ENCODE data around the gene MST1.

Gene MST1

DNA sequence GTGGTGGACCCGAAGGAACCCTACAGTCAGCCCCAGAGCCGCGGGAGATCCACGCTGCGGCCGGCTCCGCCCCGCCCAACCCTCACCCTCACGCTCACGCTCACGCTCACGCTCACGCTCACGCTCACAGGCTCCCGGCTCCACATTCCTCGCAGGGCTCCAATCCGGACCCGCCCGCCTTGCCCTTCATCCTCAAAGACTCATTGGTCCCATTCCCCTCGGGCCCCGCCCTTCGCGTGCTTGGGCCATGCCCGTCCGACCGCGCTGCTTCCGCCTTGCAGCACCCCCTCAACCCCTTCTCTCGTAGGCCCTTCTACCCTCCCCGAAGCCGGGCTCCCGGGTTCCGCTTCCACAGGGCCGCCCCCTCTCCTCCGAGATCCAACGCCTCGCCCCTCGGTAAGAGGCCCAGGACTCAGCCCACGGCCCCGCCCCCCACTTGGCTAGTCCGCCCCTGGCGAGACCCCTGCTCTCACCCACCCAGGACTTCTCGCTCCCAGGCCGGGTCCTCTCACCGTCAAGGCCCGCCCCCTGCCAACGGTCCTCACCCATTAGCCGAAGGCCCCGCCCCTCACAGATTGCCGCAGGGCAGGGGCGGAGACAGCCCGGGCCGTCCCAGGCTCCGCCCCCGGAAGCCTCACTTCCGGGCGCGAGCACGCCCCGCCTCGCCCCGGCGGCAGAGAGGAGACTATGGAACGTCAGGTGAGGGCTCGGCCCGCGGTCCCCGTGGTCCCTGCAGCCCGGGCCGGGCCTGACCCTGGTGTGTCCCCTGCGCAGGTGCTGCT lies 15.4 kb downstream of the MST1 start, which contains the start of gene APEH:
APEH (plus strand) TSS at position 637 of the 782 bp plus-strand sequence; CDS start at position 688, 51 bp downstream.
- no peak for DNase-seq

DNA sequence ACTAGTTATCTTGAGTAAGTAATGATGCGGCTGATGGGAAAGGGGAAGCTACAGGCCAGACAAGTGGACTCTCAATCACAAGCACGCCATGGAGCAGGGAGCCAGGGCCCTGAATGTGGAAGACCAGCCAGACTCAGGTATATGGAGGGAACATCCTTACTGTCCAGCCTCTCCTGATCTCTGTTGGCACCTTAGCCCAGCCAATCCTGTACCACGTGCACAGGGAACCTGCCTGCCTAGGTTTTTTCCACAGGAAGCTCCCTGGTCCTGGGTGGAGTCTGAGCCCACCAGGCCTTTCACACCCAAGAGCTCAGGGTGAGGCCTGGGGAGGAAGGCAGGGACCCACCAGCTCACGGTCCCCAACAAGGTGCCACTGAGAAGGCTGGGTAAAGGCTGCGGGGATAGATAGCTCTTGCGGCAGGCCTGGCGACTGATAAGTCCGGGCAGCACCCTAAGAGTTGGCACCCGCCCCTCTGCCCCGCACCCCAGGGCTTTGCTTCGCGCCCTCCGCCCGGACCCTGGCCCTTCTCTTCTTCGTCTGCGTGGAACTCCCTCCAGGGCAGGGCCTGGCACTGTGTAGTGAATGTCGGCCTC lies 16.1 kb downstream of the MST1 start:
- DNase-seq = no peak

DNA sequence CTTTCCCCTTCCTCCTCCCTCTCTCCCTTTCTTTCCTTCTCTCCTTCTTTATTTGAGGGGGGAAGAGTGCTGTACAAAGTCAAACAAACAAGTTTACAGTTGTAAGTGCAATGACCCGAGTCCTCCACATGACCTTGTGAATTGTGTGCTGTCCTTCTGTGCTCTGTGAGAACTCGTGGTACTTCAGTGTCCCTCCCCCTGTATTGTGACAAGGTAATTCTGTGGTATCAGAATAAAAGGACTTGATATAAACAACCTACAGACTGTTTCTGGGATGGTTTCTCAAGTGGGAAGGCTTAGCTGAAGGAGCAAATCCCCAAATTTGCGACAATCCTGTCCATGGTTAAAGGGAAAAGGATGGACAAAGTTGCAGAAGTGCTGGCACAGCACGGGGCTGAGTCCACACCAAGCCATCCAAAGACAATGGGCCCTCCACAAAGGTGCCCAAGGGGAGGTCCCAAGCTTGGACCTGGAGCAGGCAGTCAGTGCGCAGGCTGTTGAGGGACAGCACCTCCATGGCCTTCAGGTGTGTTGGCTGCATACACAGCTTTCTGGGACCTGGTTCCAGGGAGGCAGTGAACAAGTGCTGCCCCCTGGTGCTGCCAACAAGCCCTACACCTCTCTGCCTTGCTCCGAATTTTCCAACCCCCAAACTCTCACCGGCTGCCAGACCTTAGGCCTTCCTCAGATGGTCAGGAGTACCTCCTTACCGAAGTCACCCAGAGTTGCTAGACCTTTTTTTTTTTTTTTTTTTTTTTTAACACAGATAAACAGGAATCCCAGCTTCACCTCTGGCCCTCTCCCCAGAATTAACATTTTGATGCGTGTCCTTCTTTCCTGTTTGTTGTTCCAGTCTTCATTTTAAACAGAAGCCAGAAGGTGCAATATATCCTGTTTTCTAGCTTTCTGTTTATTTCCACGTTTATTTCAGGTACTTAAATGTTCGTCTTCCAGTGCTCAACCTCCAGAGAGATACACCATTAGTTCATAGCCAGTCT lies 17.7 kb downstream of the MST1 start:
- DNase-seq = no peak

DNA sequence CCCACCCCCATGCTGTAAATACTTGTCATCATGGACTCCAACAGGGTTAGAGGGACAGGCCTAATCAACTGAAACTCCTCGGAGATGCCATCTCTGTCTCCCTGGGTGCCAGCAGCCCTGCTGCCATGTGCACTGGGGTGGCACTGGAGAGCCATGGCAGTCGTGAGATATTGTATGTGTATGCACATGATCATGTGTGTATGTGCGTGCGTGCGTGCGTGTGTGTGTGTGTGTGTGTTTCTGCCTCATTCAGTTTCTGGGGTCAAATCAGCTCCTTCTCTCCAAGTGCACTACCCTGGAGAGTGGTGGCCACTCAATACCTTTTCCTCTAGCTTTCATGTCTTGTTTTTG lies 18.4 kb downstream of the MST1 start:
- no peak for DNase-seq

DNA sequence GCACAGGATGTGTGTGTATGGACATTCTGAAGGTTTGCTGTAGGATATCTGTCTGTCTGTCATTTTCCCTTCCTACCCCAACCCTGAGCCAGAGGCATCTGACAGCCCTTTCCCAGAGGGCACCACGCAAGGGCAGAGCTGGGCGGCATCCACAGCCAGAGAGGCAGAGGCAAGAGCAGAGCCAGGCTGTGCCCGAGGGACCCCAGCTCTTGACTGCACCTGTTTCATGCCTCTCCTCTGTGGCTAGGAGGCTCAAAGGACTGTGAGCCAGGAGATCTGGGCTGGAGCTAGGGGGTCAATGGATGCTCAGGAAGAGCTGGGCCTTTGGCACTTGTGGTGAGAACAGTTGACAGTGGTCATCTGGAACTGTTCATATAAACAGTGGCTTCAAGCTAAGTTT lies 19.9 kb downstream of the MST1 start:
- no peak for DNase-seq

DNA sequence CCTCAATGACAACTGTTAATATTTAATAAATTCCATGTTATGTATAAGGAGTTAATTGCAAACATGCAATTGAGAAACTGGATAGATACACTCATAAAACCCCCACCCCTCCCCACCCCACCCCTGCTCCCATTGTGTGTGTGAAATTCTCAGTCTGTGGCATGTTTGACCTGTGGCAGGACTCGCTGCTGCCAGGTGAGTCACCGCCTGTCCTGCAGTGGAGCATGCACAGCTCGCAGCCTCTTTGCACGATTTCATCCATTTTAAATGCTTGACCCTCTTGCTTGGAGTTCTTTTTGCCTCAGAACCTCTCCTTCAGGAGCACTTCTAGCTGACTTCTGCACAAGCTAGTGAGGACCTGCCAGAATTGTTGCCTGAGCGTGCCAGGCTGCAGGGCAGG lies 20.4 kb downstream of the MST1 start:
- DNase-seq = peak; percentile 90

DNA sequence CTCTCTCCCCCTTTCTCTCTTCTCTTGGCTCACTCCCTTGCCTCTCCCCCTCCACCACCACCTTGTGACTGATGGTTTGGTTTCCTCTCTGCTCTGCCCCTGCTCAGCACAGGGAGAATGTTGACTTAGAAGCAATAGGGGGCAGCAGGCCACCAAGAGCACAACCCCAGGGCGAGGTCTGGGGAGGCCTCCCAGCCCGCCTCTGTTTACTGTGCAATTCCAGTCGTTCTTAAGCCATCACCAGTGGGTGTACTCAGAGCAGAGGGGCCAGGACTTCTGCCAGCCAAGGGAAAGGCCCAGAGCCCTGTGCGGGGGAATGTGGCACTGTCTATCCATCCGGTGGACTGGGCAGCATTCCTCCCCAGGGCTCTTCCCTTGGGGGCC lies 20.9 kb downstream of the MST1 start:
- DNase-seq = peak; percentile 90

DNA sequence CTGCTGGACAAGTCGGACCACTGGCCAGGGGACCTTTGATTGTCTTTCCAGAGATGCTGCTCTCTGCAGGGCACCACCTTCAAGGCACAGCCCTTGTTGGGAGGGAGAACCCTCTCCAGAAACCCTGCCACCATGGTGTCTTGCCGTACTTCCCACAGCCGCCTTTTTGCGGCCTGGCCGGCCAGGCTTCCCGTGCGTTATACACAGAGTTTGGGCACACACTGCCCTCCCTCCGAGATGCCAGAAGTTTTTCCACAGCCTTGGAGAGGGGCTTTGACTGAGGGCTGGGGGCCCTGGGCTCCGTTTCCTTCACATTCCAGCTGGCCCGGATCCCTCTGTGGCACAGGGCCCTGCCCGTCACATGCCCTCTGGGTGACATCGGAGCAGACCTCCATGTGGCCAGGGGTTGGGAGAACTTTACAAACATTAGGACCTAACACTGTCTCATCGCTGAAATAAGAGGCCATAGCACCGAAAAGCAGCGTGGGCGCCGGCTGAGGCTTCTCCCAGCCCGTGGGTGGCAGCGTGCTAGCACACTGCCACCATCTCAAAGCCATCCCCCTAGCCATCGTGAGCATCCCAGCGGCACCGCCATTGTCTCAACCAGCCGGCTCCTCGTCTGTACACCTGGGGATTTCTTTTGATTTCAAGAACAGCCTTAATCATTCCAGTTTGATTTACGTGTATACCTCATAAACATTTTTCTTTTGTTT lies 21.4 kb downstream of the MST1 start:
- no peak for DNase-seq

DNA sequence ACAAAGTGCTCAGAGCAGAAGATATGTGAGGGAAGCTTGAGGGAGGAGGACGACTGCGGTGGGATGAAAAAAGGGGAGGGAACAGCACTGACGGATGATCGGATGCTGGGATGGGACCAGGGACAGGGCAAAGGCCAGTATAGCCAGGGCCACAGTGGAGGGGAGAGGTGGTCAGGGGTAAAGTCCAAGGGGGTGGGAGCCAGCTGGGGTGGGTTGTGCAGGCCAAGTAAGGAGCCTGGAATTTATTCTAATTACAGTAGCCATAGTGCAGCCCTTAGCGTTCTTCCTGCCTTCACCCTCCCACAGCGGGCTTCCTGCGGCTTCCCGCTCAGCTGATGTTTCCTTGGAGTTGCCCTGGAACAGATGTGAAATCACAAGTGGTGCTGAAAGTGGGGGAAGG lies 22.7 kb downstream of the MST1 start:
- no peak for DNase-seq

DNA sequence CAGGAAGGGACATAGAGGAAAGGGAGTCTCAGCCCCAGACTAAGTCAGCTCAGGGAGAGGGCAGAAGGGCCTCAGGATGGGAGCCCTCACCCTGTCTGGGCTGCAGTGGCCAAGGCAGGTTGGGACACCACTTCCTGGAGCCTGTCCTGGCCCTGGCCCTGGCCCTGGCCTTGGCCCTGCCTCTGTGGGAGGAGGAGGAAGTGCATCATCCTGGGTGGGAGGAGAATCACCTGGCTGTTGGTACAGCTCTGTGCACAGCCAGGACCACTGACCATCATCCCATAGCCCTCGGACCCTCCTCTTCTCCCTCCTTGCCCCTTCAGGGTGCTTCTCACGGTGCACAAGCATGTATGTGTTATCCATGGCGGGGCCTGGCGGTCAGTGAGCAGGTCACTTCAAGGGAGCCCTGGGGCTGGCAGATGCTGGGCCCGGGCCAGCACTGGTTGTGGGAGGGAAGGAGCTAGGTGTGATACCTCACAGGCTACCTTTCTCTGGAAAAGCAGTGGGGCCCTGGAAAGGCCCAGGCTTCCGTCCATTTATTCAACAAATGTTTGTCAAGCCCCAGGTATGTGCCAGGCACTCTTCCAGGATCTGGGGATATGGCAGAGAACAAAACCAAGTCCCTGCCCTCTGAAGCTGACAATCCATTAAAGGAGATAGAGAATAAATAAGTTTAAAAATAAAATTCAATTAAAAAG lies 23.3 kb downstream of the MST1 start:
- DNase-seq = no peak

DNA sequence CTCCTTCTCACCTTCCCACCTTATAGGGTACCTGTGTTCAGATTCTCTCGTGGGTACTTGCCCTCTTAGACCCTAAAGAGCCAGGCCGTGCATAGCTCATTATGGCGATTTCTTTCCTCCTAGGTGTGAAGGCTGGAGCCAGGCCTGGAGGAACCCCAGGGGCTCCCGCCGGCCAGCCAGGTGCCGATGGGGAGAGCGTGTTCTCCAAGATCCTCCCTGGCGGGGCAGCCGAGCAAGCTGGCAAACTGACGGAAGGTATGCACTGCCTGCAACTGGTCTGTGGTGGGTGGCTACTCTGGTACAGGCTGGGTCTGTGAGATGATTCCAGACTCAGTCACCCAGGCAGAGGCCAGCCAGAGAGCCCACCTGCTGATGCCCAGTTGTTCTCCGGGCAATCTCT lies 25.0 kb downstream of the MST1 start:
- DNase-seq = no peak

DNA sequence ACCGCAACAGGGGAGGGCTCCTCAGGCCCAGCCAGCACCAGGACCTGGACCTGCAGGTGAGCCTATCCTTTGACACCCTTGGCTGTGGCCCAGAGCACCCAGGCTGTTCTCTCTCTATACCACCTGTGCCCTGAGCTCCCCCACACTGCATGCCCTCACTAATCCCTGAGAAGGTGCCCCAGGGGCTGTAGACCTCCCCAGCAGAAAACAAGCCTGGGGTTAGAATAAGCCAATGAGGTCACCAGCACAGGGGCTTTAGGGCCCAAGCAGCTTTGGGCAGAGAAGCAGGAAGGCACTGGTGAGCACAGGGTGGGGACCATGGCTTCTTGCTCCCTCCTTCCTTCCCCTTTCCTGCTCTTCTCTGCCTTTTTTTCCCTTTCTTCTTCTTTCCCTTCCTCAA lies 25.4 kb downstream of the MST1 start:
- no peak for DNase-seq

DNA sequence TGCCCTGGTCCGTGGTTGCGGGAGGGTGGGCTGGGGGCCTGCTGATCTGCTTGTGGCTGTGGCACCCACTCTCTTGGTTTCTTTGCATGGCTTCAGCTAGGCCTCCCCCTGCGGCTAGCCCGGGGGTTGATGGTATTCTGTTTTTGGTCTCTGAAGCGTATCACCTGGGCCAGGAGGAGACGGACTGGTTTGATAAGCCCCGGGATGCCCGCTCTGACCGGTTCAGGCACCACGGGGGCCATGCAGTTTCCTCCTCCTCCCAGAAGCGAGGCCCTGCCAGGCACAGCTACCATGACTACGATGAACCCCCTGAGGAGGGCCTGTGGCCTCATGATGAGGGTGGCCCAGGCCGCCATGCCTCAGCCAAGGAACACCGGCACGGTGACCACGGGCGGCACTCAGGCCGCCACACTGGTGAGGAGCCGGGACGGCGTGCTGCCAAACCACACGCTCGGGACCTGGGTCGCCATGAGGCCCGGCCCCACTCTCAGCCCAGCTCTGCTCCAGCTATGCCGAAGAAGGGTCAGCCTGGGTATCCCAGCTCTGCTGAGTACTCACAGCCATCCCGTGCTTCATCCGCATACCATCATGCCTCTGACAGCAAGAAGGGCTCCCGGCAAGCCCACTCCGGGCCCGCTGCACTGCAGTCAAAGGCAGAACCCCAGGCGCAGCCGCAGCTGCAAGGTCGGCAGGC lies 26.4 kb downstream of the MST1 start:
- no peak for DNase-seq

DNA sequence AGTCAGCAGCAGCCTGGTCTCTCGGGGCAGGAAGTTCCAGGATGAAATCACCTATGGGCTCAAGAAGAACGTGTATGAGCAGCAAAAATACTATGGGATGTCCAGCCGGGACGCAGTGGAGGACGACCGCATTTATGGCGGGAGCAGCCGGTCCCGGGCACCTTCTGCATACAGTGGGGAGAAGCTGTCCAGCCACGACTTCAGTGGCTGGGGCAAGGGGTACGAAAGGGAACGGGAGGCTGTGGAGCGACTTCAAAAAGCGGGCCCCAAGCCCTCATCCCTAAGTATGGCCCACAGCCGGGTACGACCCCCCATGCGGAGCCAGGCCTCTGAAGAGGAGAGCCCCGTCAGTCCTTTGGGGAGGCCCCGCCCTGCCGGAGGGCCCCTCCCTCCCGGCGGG lies 27.3 kb downstream of the MST1 start:
- no peak for DNase-seq

DNA sequence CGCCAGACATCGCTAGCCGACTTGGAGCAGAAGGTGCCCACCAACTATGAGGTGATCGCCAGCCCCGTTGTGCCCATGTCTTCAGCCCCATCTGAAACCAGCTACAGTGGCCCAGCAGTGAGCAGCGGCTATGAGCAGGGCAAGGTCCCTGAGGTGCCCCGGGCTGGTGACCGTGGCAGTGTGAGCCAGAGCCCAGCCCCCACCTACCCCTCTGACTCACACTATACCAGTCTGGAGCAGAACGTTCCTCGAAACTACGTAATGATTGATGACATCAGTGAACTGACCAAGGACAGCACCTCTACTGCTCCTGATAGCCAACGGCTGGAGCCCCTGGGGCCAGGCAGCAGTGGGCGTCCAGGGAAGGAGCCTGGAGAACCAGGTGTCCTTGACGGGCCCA lies 28.0 kb downstream of the MST1 start:
- no peak for DNase-seq

DNA sequence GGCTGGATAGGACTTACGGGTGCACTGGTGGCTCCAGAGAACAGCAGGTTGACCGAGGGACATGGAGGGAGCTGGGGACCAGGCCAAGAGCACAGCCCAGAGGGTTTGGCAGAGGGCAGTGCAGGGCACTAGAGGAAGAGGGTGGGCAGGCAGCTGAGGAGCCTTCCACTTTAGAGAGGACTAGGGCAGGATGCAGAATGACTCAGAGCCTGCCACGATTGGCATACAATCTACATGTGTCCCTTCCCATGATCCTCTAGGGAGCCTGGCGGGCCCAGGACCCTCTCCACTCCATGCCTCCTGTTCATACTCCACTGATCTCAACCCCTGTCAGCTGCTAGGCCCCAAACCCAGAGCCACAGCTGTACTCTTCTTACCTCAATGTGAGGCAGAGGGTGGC lies 29.5 kb downstream of the MST1 start:
- no peak for DNase-seq

DNA sequence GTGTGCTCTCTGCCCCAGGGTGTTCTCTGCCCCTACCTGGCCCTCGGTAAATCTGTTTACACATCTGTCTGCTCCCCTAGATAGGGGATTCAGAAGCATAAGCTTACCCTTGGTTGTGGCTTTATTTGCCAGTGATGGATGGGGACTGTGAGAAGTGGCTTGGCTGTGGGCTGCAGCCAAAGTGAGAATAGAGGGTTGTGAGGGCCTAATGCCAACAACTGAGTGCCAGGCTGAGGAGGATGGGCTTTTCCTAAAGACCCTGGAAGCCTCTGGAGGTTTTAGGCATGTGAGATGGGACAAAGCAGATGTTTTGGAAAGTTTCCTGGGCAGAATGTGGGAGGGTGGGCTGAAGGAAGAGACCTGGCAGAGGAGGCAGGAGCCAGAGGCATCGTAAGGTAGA lies 30.6 kb downstream of the MST1 start:
- DNase-seq = no peak

DNA sequence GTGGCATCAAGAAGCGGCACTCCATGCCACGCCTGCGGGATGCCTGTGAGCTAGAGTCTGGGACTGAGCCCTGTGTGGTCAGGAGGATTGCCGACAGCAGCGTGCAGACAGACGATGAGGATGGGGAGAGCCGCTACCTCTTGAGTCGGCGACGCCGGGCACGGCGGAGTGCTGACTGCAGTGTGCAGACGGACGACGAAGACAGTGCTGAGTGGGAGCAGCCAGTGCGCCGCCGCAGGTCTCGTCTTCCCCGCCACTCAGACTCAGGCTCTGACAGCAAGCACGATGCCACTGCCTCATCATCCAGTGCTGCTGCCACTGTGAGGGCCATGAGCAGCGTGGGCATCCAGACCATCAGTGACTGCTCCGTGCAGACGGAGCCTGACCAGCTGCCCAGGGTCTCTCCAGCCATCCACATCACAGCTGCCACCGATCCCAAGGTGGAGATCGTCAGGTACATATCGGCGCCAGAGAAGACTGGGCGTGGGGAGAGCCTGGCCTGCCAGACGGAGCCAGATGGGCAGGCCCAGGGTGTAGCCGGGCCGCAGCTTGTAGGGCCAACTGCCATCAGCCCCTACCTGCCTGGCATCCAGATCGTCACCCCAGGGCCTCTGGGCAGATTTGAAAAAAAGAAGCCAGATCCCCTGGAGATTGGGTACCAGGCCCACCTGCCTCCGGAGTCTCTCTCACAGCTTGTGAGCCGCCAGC lies 31.9 kb downstream of the MST1 start:
- no peak for DNase-seq

DNA sequence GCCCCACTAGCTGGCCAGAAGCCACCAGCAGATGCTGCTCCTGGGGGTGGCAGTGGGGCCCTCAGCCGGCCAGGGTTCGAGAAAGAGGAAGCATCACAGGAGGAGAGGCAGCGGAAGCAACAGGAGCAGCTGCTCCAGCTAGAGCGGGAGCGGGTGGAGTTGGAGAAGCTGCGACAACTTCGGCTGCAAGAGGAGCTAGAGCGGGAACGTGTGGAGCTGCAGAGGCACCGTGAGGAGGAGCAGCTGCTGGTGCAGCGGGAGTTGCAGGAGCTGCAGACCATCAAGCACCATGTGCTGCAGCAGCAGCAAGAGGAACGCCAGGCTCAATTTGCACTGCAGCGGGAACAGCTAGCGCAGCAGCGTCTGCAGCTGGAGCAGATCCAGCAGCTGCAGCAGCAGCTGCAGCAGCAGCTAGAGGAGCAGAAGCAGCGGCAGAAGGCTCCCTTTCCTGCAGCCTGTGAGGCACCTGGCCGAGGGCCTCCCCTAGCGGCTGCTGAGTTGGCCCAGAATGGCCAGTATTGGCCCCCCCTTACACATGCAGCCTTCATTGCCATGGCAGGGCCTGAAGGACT lies 32.6 kb downstream of the MST1 start:
- no peak for DNase-seq

DNA sequence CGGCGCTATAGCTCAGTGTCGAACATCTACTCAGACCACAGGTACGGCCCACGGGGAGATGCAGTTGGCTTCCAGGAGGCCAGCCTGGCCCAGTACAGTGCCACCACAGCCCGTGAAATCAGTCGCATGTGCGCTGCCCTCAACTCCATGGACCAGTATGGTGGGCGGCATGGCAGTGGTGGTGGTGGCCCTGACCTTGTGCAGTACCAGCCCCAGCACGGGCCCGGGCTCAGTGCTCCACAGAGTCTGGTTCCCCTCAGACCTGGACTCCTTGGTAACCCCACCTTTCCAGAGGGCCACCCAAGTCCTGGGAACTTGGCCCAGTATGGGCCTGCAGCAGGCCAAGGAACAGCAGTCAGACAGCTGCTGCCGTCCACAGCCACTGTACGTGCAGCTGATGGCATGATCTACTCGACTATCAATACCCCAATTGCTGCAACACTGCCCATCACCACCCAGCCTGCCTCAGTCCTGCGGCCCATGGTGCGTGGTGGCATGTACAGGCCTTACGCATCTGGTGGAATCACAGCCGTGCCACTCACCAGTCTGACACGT lies 33.5 kb downstream of the MST1 start:
- DNase-seq = no peak

Data from kidney glomerular epithelial cell (primary cell).